D721Med (cell line): Measurements from ENCODE around the gene FOXP1.

Experiments
- DNase-seq: peaks from one replicate; pipeline ENCODE4 v3.0.0; 2011; ENCODE audit warnings: low spot score; ENCODE audit not compliant: insufficient read length
- FAIRE-seq: peaks from 2 replicates; lab custom pipeline; 2011; peaks lifted over from hg19 to GRCh38; lab: Jason Lieb, UNC
- CTCF ChIP-seq: IDR thresholded peaks from 2 replicates; pipeline ENCODE4 v1.5.1; 2012; ENCODE audit warnings: mild to moderate bottlenecking, control low read depth; ENCODE audit not compliant: insufficient read depth; ENCODE audit errors: missing control alignments

FOXP1 gene

GRCh38 chr3:70926835-70927234, 656.7 kb downstream of the FOXP1 start:
- no peak for FAIRE-seq
- no peak for DNase-seq
- no peak for TF ChIP-seq CTCF

- DNase-seq = no peak
- FAIRE-seq = no peak
- no peak for TF ChIP-seq CTCF
These were observed 663.9 kb downstream of the FOXP1 start for GRCh38 chr3:70919661-70920060.

GRCh38 chr3:70919091-70919490, 664.4 kb downstream of the FOXP1 start:
- no peak for FAIRE-seq

GRCh38 chr3:70916375-70917055, 667.0 kb downstream of the FOXP1 start:
- DNase-seq (no peak), FAIRE-seq (no peak)
- no peak for TF ChIP-seq CTCF

More at GRCh38 chr3:70919091-70919490, 664.4 kb downstream of the FOXP1 start:
- no peak for TF ChIP-seq CTCF
- DNase-seq = no peak

GRCh38 chr3:70914862-70915261, 668.7 kb downstream of the FOXP1 start:
- no peak for FAIRE-seq
- TF ChIP-seq CTCF = no peak
- no peak for DNase-seq

- DNase-seq = no peak
- no peak for FAIRE-seq
- TF ChIP-seq CTCF = no peak
These were observed 671.8 kb downstream of the FOXP1 start for GRCh38 chr3:70911719-70912118.

GRCh38 chr3:70905491-70905890, 678.0 kb downstream of the FOXP1 start:
- TF ChIP-seq CTCF = no peak
- DNase-seq (no peak), FAIRE-seq (no peak)
